Stimulated activated CD8-positive, alpha-beta memory T cell treated with anti-CD3 and anti-CD28 coated beads, Interleukin-4, amount 100 ng/mL, for 48 hours (primary cell): ENCODE measurements around the gene CPB2.

Experiments
- DNase-seq: peaks from one replicate; pipeline ENCODE4 v3.0.0-alpha.2; 2020

The CPB2 gene

DNA sequence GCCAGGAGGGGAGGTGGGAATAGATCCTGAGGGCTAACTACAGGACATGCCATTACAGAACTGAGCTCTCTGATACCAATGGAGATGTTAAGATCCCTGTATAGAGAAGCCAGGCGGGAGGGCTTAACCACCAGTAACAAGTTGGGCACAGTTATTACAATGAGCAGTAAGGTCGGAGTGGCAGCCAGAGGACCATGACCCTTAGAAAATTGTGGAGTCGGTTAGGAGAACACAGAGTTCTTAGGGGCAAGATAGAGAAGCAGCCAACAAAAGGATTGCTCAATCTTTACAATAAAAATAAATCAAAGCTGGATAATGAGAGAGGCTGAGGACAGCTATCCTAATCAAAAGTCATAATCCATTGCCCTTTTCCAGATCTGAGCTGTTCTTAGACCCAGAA, 10.4 kb downstream of the CPB2 start:
- DNase-seq = no peak

GRCh38 chr13:46088821-46089562, 15.8 kb downstream of the CPB2 start:
- no peak for DNase-seq

- no peak for DNase-seq
These were observed 17.4 kb downstream of the CPB2 start for GRCh38 chr13:46087481-46087880.

- DNase-seq = no peak
These were observed 17.8 kb downstream of the CPB2 start for GRCh38 chr13:46086985-46087384.

DNA sequence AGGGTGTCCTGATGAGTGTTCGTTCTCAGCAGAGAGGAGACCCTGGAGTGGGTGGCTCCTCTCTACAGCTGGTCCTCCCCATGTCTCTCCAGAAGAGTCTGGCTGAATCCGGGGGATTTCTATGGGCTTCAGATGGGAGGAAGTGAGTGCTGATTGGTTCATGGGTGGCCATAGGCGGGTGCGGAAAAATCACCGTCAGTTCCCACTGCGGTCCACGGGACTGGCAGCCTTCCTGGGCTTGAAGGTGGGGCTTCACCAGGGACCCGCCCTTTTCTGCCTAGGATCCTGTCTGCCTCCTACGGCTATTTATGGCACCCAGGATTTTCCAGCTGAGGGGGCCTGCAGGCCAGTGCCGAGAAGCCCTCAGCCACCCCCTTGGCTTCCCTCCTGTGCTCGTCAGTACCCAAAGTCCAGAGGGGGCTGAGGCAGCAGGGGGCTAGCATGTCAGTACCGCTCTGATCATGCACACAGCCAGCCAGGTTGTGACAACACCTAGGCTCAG, 18.4 kb downstream of the CPB2 start:
- DNase-seq = no peak

GRCh38 chr13:46085737-46086136, 19.1 kb downstream of the CPB2 start:
- no peak for DNase-seq

GRCh38 chr13:46082324-46082723, 22.5 kb downstream of the CPB2 start:
- no peak for DNase-seq

- DNase-seq = no peak
These were observed 25.1 kb downstream of the CPB2 start for GRCh38 chr13:46079770-46080169.

- no peak for DNase-seq
These were observed 27.6 kb downstream of the CPB2 start for GRCh38 chr13:46077265-46077664.

DNA sequence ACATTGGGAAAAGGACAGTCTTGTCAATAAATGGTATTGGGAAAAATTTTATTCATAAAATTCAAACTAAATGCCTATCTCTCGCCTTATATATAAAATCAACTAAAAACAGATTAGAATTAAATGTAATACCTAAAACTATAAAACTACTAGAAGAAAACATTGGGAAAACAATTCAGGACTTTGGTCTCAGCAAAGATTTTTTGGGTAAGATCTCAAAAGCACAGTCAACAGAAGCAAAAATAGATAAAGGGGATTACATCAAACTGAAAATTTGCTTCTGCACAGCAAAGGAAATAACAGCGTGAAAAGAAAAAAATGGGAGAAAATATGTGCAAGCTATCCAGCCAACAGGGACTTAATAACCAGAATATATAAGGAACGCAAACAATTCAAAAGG, 28.0 kb downstream of the CPB2 start:
- DNase-seq = no peak

- no peak for DNase-seq
These were observed 29.0 kb downstream of the CPB2 start for GRCh38 chr13:46075811-46076210.

DNA sequence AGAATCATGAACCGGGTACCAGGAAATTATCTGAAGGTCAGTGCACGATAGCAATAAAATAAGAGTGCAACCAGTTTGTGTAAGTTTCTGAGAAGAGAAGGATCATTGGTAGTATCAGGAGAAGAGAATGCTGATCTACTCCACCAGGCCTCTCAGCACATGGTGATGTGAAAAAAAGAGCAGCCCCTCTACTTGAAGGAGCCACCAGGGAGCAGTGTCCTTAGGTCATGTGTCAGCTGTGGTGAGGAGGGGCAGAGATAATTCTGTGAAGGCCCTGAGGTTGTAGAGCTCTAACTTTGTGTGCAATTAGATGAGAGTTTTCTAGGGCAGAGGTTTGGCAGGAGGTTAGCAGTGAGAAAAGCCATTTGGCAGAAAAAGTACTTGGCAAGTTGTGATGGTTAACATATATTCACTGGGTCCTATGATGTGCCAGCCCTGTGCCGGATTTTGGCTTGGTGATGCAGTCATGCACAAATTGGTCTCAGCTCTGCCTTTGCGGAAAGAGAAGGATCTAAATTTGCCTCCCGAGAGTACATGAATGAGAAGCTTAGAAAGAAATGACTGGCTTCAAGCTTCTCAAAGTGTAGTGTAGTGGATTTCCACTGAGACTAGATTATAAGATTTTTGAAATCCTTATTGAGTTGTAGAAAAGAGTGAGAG, 33.1 kb downstream of the CPB2 start:
- no peak for DNase-seq

GRCh38 chr13:46063292-46063691, 41.5 kb downstream of the CPB2 start:
- DNase-seq = no peak

- no peak for DNase-seq
These were observed 42.6 kb downstream of the CPB2 start for GRCh38 chr13:46062185-46062584.

DNA sequence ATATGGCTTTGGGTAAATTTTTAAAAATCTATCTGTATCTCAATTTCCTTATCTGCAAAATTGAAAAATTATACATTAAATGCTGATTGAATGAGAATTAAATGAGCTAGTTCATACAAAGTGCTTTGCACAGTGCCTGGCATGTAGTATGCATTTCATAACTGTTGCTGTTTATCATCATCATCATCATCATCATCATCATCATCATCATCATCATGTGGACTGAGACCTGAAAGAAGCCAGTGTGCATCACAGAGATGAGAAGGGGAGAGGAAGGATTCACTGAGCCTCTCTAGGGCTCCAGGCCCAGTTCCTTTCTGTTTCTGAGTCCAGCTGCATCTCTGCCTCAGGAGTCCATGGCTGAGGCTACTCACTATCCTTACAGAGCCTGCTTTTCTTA, 45.4 kb downstream of the CPB2 start:
- no peak for DNase-seq

DNA sequence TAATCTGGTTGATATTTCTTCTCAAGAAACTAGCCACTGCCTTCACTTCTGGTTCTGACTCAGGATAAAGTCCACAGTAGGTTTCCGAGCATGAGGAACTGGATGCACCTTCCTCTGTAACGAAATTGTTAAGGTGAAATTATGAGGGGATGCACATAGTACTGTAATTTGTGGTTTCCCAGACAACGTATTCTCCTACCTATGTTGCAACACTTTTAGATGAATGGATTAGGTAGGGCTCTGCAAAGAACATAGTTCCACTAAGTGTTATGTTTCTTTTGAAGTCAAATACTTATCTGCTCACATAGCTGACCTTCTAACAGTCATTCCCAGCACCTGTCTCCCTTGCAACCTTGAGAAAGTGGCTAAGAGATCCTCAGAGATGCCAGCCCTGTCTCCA, 46.6 kb downstream of the CPB2 start:
- DNase-seq = no peak

- DNase-seq = no peak
These were observed 47.4 kb downstream of the CPB2 start for GRCh38 chr13:46057256-46058015.

DNA sequence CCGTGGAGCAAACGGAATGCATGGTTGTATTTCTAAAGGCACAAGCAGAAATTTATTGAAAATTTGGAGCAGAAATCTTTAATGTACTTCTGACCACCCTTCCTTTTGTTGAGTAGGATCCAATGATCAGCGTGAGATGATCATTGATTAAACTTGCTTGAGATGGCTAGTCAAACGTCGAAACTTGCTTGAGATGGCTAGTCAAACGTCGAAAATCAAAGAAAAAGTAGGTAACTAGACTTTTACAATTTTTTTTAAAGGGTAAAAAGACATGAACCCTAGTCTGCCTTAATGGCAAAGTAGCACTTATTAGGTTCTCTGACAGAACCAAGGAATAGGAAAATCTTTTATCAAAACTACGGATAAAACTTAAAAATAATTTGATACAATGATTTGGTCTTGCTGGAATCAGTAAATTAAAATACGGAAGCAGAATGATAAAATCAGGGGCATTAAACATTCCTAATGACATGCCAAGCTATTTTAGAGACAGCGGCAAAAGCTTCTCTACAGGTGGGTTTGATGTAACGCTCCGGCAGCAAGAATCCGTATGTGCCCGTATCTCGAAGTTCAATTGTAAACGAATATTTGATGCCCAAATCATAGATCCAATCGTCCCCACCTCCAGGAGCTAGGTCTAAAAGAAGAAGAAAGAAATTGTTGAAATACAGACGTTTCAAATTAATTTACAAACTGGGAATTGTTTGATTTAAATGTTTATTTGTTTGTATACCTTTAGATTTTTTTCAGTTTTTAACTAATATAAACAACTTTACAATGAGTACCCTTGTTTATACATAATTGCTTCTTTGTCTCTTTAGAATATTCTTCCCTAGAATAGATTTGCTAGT, 51.4 kb downstream of the CPB2 start:
- DNase-seq = no peak

GRCh38 chr13:46052319-46053161, 52.3 kb downstream of the CPB2 start, which contains the start of gene ZC3H13:
ZC3H13 (minus strand) TSS chr13:46052746; CDS start chr13:46045507, 7,239 bp downstream.
- peak; percentile 93 for DNase-seq

GRCh38 chr13:46051968-46052318, 52.9 kb downstream of the CPB2 start:
- no peak for DNase-seq

- no peak for DNase-seq
These were observed 54.1 kb downstream of the CPB2 start for GRCh38 chr13:46050771-46051170.

GRCh38 chr13:46045424-46045823, 59.4 kb downstream of the CPB2 start:
- DNase-seq = no peak
